H9 (cell line): Measurements from ENCODE around the gene DESI2. TPM values are rescaled to one million over a fixed set of nuclear protein-coding genes. Genes with fewer than 3 reads are reported as not detected.
"Not testable (repeated sequence)": the region's sequence is repeated elsewhere in the genome, so short reads cannot be mapped to it uniquely, and the experiment has no call there.

ENCODE experiments used
- DNase-seq: peaks from one replicate; pipeline ENCODE4 v3.0.0-alpha.2; 2017
- H2AFZ ChIP-seq: one replicate; pipeline ENCODE4 v1.6.1; 2013; ENCODE audit warnings: mild to moderate bottlenecking, low read length, control low read depth, moderate library complexity
- H2AK5ac ChIP-seq: 2 replicates; pipeline ENCODE4 v1.6.1; 2013; ENCODE audit warnings: low read length, control low read depth, mixed read lengths; ENCODE audit not compliant: insufficient read length
- H2BK120ac ChIP-seq: one replicate; pipeline ENCODE4 v1.6.1; 2013; ENCODE audit warnings: low read depth, mild to moderate bottlenecking, low read length, control low read depth, inconsistent platforms; ENCODE audit not compliant: poor library complexity, severe bottlenecking
- H2BK12ac ChIP-seq: 2 replicates; pipeline ENCODE4 v1.6.1; 2013; ENCODE audit warnings: low read length, control low read depth, mixed read lengths, low read depth; ENCODE audit not compliant: insufficient read length
- H2BK15ac ChIP-seq: 2 replicates; pipeline ENCODE4 v1.6.1; 2013; ENCODE audit warnings: low read depth, low read length, control low read depth
- H2BK20ac ChIP-seq: one replicate; pipeline ENCODE4 v1.6.1; 2013; ENCODE audit warnings: low read depth, mild to moderate bottlenecking, low read length, control low read depth, inconsistent platforms; ENCODE audit not compliant: poor library complexity, severe bottlenecking
- H2BK5ac ChIP-seq: 2 replicates; pipeline ENCODE4 v1.6.1; 2013; ENCODE audit warnings: low read length, control low read depth, mixed read lengths; ENCODE audit not compliant: insufficient read length
- H3K14ac ChIP-seq: 2 replicates; pipeline ENCODE4 v1.6.1; 2013; ENCODE audit warnings: low read length, control low read depth; ENCODE audit not compliant: insufficient read depth
- H3K18ac ChIP-seq: 2 replicates; pipeline ENCODE4 v1.6.1; 2013; ENCODE audit warnings: low read depth, mild to moderate bottlenecking, mixed read lengths, low read length, control low read depth; ENCODE audit not compliant: insufficient read length
- H3K23ac ChIP-seq: 2 replicates; pipeline ENCODE4 v1.6.1; 2013; ENCODE audit warnings: low read length, control low read depth, mixed read lengths, low read depth; ENCODE audit not compliant: insufficient read length
- H3K23me2 ChIP-seq: 2 replicates; pipeline ENCODE4 v1.6.1; 2013; ENCODE audit warnings: low read depth, mild to moderate bottlenecking, mixed read lengths, low read length, control low read depth; ENCODE audit not compliant: insufficient read length, poor library complexity, severe bottlenecking
- H3K27ac ChIP-seq: 2 replicates; pipeline ENCODE4 v1.5.1; 2013; ENCODE audit warnings: low read length, control low read depth, mixed read lengths, low read depth; ENCODE audit not compliant: insufficient read length
- H3K27me3 ChIP-seq: 2 replicates; pipeline ENCODE4 v1.6.1; 2013; ENCODE audit warnings: low read length, control low read depth, inconsistent platforms; ENCODE audit not compliant: insufficient read depth
- H3K4ac ChIP-seq: 2 replicates; pipeline ENCODE4 v1.6.1; 2013; ENCODE audit warnings: low read depth, mild to moderate bottlenecking, control low read depth, inconsistent platforms, low read length, moderate library complexity
- H3K4me1 ChIP-seq: 2 replicates; pipeline ENCODE4 v1.6.1; 2013; ENCODE audit warnings: low read length, control low read depth, inconsistent platforms; ENCODE audit not compliant: insufficient read depth
- H3K4me2 ChIP-seq: 2 replicates; pipeline ENCODE4 v1.6.1; 2013; ENCODE audit warnings: low read length, control low read depth, mixed read lengths; ENCODE audit not compliant: insufficient read length, insufficient read depth
- H3K56ac ChIP-seq: 2 replicates; pipeline ENCODE4 v1.6.1; 2013; ENCODE audit warnings: low read depth, mild to moderate bottlenecking, mixed read lengths, low read length, control low read depth; ENCODE audit not compliant: insufficient read length
- H3K79me1 ChIP-seq: 2 replicates; pipeline ENCODE4 v1.6.1; 2013; ENCODE audit warnings: low read depth, mild to moderate bottlenecking, moderate library complexity, low read length, control low read depth, inconsistent platforms; ENCODE audit not compliant: insufficient read depth, poor library complexity, severe bottlenecking
- H3K79me2 ChIP-seq: 2 replicates; pipeline ENCODE4 v1.6.1; 2013; ENCODE audit warnings: low read length, control low read depth, inconsistent platforms; ENCODE audit not compliant: insufficient read depth
- H3K9ac ChIP-seq: 2 replicates; pipeline ENCODE4 v1.6.1; 2013; ENCODE audit warnings: low read length, control low read depth, mixed read lengths; ENCODE audit not compliant: insufficient read length; ENCODE audit errors: extremely low read depth
- H3K9me3 ChIP-seq: one replicate; pipeline ENCODE4 v1.6.1; 2013; ENCODE audit warnings: low read depth, low read length, inconsistent platforms; ENCODE audit not compliant: control insufficient read depth
- H3T11ph ChIP-seq: one replicate; pipeline ENCODE4 v1.6.1; 2013; ENCODE audit warnings: mild to moderate bottlenecking, low read length, control low read depth, inconsistent platforms
- H4K20me1 ChIP-seq: one replicate; pipeline ENCODE4 v1.6.1; 2013; ENCODE audit not compliant: control insufficient read depth, insufficient read length, insufficient read depth
- H4K5ac ChIP-seq: 2 replicates; pipeline ENCODE4 v1.6.1; 2013; ENCODE audit warnings: low read depth, mild to moderate bottlenecking, mixed read lengths, low read length, control low read depth; ENCODE audit not compliant: insufficient read length
- H4K8ac ChIP-seq: replicated peaks from 2 replicates; pipeline ENCODE4 v1.6.1; 2013; ENCODE audit warnings: low read length, control low read depth, mixed read lengths, low read depth; ENCODE audit not compliant: insufficient read length
- H4K91ac ChIP-seq: 2 replicates; pipeline ENCODE4 v1.6.1; 2013; ENCODE audit warnings: low read depth, mild to moderate bottlenecking, moderate library complexity, mixed read lengths, low read length, control low read depth; ENCODE audit not compliant: insufficient read length
- H3K27ac Mint-ChIP-seq, 3 experiments: 2 replicates in 2 of 3; 3 replicates in 1 of 3; pipeline ENCODE4 v1.8.0; 2020 to 2021; ENCODE audit warnings: mixed read lengths in 3 of 3, mild to moderate bottlenecking in 1 of 3, moderate library complexity in 1 of 3
- H3K27me3 Mint-ChIP-seq: 2 replicates; pipeline ENCODE4 v1.8.0; 2021; ENCODE audit warnings: low read depth, mild to moderate bottlenecking, moderate library complexity, mixed read lengths
- H3K36me3 Mint-ChIP-seq, 3 experiments: 2 replicates in 2 of 3; 3 replicates in 1 of 3; pipeline ENCODE4 v1.8.0; 2020 to 2021; ENCODE audit warnings: low read depth in 3 of 3, mixed read lengths in 3 of 3; ENCODE audit not compliant: insufficient read depth in 1 of 3
- H3K4me1 Mint-ChIP-seq, 2 experiments: 2 replicates each; pipeline ENCODE4 v1.8.0; 2020; ENCODE audit warnings: mixed read lengths in 2 of 2
- H3K4me3 Mint-ChIP-seq, 2 experiments: 2 replicates in 1 of 2; 3 replicates in 1 of 2; pipeline ENCODE4 v1.8.0; 2020 to 2021; ENCODE audit warnings: mild to moderate bottlenecking in 2 of 2, mixed read lengths in 2 of 2, moderate library complexity in 1 of 2
- H3K9me3 Mint-ChIP-seq, 2 experiments: 2 replicates in 1 of 2; 3 replicates in 1 of 2; pipeline ENCODE4 v1.8.0; 2020; ENCODE audit warnings: mild to moderate bottlenecking in 2 of 2, mixed read lengths in 2 of 2, moderate library complexity in 1 of 2
- CTCF ChIP-seq: fragments of 200-600 bp; sonication (generic); conservative IDR thresholded peaks from 3 replicates; pipeline ENCODE4 v1.8.0; 2021; ENCODE audit warnings: antibody characterized with exemption, mild to moderate bottlenecking
- WGBS: extraction: QIAGEN DNeasy Blood & Tissue Kit; methylation state at CpG from one replicate; pipeline ENCODE4 v1.1.7; 2013; ENCODE audit warnings: missing lambda C conversion rate, low lambda C conversion rate, mixed read lengths; ENCODE audit not compliant: insufficient read length; ENCODE audit errors: extremely low coverage; 5-methylcytosine and 5-hydroxymethylcytosine counted together
- total RNA-seq: library from RNA; stranded (reverse); gene quantifications from 2 replicates; pipeline ENCODE4 v1.2.1, GENCODE V29; 2021

The DESI2 gene
- total RNA-seq, 1 experiment from 2014 or later: 89.9 TPM

GRCh38 chr1:244665771-244666217 lies 12.9 kb downstream of the DESI2 start:
- no peaks in the 10 kb centered on the region for H4K20me1 ChIP-seq
- H2BK120ac ChIP-seq: no peak overlapping the region
- peaks cover 9% of the 10 kb centered on the region; the same call in 1 of the 2 replicates for H3K79me2 ChIP-seq
- no peak overlapping the region for H3K4ac ChIP-seq
- WGBS: no CpG with 5 or more reads among the region's 4 CpGs
- H2BK12ac ChIP-seq: no peak overlapping the region
- H3K9me3 Mint-ChIP-seq: peaks cover 0 to 2% of the 10 kb centered on the region in 2 experiments; a peak in 2 of 5 replicates
- no peak overlapping the region for H3T11ph ChIP-seq
- peaks cover 3 to 4% of the 10 kb centered on the region in 2 experiments; a peak in 3 of 4 replicates for H3K4me1 Mint-ChIP-seq
- no peaks in the 10 kb centered on the region for H3K4me1 ChIP-seq
- no peak for TF ChIP-seq CTCF
- H2BK20ac ChIP-seq: no peak overlapping the region
- no peak overlapping the region for H2BK15ac ChIP-seq
- no peaks in the 10 kb centered on the region for H3K27me3 Mint-ChIP-seq
- H3K79me1 ChIP-seq: peaks cover 6% of the 10 kb centered on the region
- H3K27ac ChIP-seq: no peak overlapping the region
- no peak overlapping the region for H3K4me3 Mint-ChIP-seq
- H2BK5ac ChIP-seq: no peak overlapping the region
- no peak overlapping the region for H2AFZ ChIP-seq
- H3K56ac ChIP-seq: no peak overlapping the region
- H4K91ac ChIP-seq: no peak overlapping the region
- H3K27me3 ChIP-seq: no peaks in the 10 kb centered on the region
- no peak overlapping the region for H3K27ac Mint-ChIP-seq
- H3K23ac ChIP-seq: no peak overlapping the region
- H3K23me2 ChIP-seq: no peaks in the 10 kb centered on the region
- no peak for DNase-seq
- no peak overlapping the region for H3K4me2 ChIP-seq
- peaks cover 3 to 12% (median 11%) of the 10 kb centered on the region in 3 experiments; a peak in 6 of 7 replicates for H3K36me3 Mint-ChIP-seq
- H2AK5ac ChIP-seq: no peak overlapping the region
- H3K14ac ChIP-seq: no peak overlapping the region
- H3K9ac ChIP-seq: no peak overlapping the region
- H4K5ac ChIP-seq: no peak overlapping the region
- H4K8ac ChIP-seq: no peak overlapping the region
- H3K9me3 ChIP-seq: no peaks in the 10 kb centered on the region
- no peak overlapping the region for H3K18ac ChIP-seq

- not testable (repeated sequence) for H3K56ac ChIP-seq, H2BK12ac ChIP-seq, H3K79me1 ChIP-seq, H3K27ac ChIP-seq, H2AK5ac ChIP-seq, H3K9ac ChIP-seq, H3T11ph ChIP-seq, DNase-seq, H2BK15ac ChIP-seq, H3K27me3 Mint-ChIP-seq, H3K4me1 ChIP-seq, H3K9me3 Mint-ChIP-seq, H3K4me1 Mint-ChIP-seq, H3K18ac ChIP-seq, H3K27me3 ChIP-seq, H3K79me2 ChIP-seq, H4K20me1 ChIP-seq, H4K5ac ChIP-seq, H3K9me3 ChIP-seq, H2AFZ ChIP-seq, H3K23me2 ChIP-seq, H3K4me3 Mint-ChIP-seq, H3K23ac ChIP-seq, H4K91ac ChIP-seq, H3K4me2 ChIP-seq, H3K4ac ChIP-seq, H4K8ac ChIP-seq, H2BK20ac ChIP-seq, H3K14ac ChIP-seq, H2BK5ac ChIP-seq, H2BK120ac ChIP-seq
- WGBS: no CpG with 5 or more reads among the region's 6 CpGs
- Mint-ChIP-seq H3K36me3 (peaks cover under 1 to 15% (median 7%) of the 10 kb centered on the region in 3 experiments; a peak in 2 of 7 replicates), H3K27ac (peak overlapping the region in 2 of 3 experiments; percentile 58 to 69; a peak in 3 of 7 replicates)
These were observed 13.9 kb downstream of the DESI2 start for GRCh38 chr1:244666672-244667418.
